ENCODE results near the gene SACS. TPM values are rescaled to one million over a fixed set of nuclear protein-coding genes. Genes with fewer than 3 reads are reported as not detected.

The SACS gene
- total RNA-seq, 6 experiments from 2014 or later: 1.5 to 5.9 (median 3.3) TPM

- WGBS (ENCODE audit: insufficient coverage, low coverage, low lambda C conversion rate, missing lambda C conversion rate): 100% methylated on average over 1 of the region's 1 CpG
- TF ChIP-seq POLR2A (IDR thresholded peaks at IDR 0.05) (no peak), CTCF (IDR thresholded peaks at IDR 0.05) (no peak)
- Histone ChIP-seq H3K36me3 (no peaks in the 10 kb centered on the region), H3K4me3 (no peak overlapping the region), H3K9me3 (no peaks in the 10 kb centered on the region), H3K27ac (no peak overlapping the region), H3K4me1 (no peaks in the 10 kb centered on the region), H3K27me3 (no peaks in the 10 kb centered on the region)
- intact Hi-C loops (cut with DNase I): no loop called here
- no peak for ATAC-seq
- no peak for DNase-seq
These were observed 76.2 kb downstream of the SACS start for GRCh38 chr13:23357349-23357748.

- no peak for ATAC-seq
- TF ChIP-seq POLR2A (IDR thresholded peaks at IDR 0.05) (no peak), CTCF (IDR thresholded peaks at IDR 0.05) (no peak)
- intact Hi-C loops (cut with DNase I): no loop called here
- no peaks in the 10 kb centered on the region for H3K4me1 ChIP-seq
- no peaks in the 10 kb centered on the region for H3K9me3 ChIP-seq
- WGBS (ENCODE audit: insufficient coverage, low coverage, low lambda C conversion rate, missing lambda C conversion rate): no CpG with 5 or more reads among the region's 2 CpGs
- DNase-seq: no peak
- H3K27me3 ChIP-seq: no peaks in the 10 kb centered on the region
- H3K36me3 ChIP-seq: no peaks in the 10 kb centered on the region
- H3K4me3 ChIP-seq: no peak overlapping the region
- no peak overlapping the region for H3K27ac ChIP-seq
These were observed 77.1 kb downstream of the SACS start for GRCh38 chr13:23356368-23356767.

- no peak for DNase-seq
- Histone ChIP-seq H3K36me3 (no peaks in the 10 kb centered on the region), H3K9me3 (no peaks in the 10 kb centered on the region), H3K4me1 (no peaks in the 10 kb centered on the region), H3K4me3 (no peak overlapping the region), H3K27ac (no peak overlapping the region), H3K27me3 (no peaks in the 10 kb centered on the region)
- no CpG with 5 or more reads among the region's 5 CpGs for WGBS (ENCODE audit: insufficient coverage, low coverage, low lambda C conversion rate, missing lambda C conversion rate)
- ATAC-seq: no peak
- TF ChIP-seq POLR2A (IDR thresholded peaks at IDR 0.05) (no peak), CTCF (IDR thresholded peaks at IDR 0.05) (no peak)
- intact Hi-C loops (cut with DNase I): no loop called here
These were observed 79.0 kb downstream of the SACS start for GRCh38 chr13:23354520-23354919.

GRCh38 chr13:23352161-23352560 is 81.3 kb downstream of the SACS start:
- intact Hi-C loops (cut with DNase I): no loop called here
- no peak for DNase-seq
- Histone ChIP-seq H3K9me3 (no peaks in the 10 kb centered on the region), H3K27me3 (no peaks in the 10 kb centered on the region), H3K4me3 (no peak overlapping the region), H3K27ac (no peak overlapping the region), H3K36me3 (no peaks in the 10 kb centered on the region), H3K4me1 (no peaks in the 10 kb centered on the region)
- no peak for ATAC-seq
- WGBS (ENCODE audit: insufficient coverage, low coverage, low lambda C conversion rate, missing lambda C conversion rate): 57% methylated on average over 4 of the region's 4 CpGs
- TF ChIP-seq CTCF (IDR thresholded peaks at IDR 0.05) (no peak), POLR2A (IDR thresholded peaks at IDR 0.05) (no peak)

- ATAC-seq: peak in 2 of 4 donors; percentile 27 to 84
- no peak for DNase-seq
- Histone ChIP-seq H3K36me3 (no peaks in the 10 kb centered on the region), H3K27ac (no peak overlapping the region), H3K27me3 (no peaks in the 10 kb centered on the region), H3K4me3 (no peak overlapping the region), H3K9me3 (no peaks in the 10 kb centered on the region), H3K4me1 (no peaks in the 10 kb centered on the region)
- intact Hi-C loops (cut with DNase I): no loop called here
- TF ChIP-seq POLR2A (IDR thresholded peaks at IDR 0.05): no peak
- TF ChIP-seq CTCF (IDR thresholded peaks at IDR 0.05): no peak
- WGBS (ENCODE audit: insufficient coverage, low coverage, low lambda C conversion rate, missing lambda C conversion rate): 63% methylated on average over 3 of the region's 3 CpGs
These were observed 83.5 kb downstream of the SACS start for GRCh38 chr13:23350009-23350408.
